Thyroid gland (tissue), 4 donors: Measurements from ENCODE around the gene SPOCK2. TPM values are rescaled to one million over a fixed set of nuclear protein-coding genes. Genes with fewer than 3 reads are reported as not detected.
"Not testable (repeated sequence)": the region's sequence is repeated elsewhere in the genome, so short reads cannot be mapped to it uniquely, and the experiment has no call there.

Experiments
- DNase-seq, 2 donors: peaks; one replicate each; pipeline ENCODE4 v3.0.0-alpha.2; 2019
- H3K27ac ChIP-seq, 3 donors: fragments of 200-600 bp; sonication (generic); 1 replicate in 2 of 3; 2 replicates in 1 of 3; pipeline ENCODE4 v1.5.1; 2016 to 2019; ENCODE audit warnings: mild to moderate bottlenecking in 1 of 3, moderate library complexity in 1 of 3
- H3K27me3 ChIP-seq: fragments of 200-600 bp; sonication (generic); one replicate; pipeline ENCODE4 v1.5.1; 2019
- H3K36me3 ChIP-seq, 2 donors: fragments of 200-600 bp; sonication (generic); one replicate each; pipeline ENCODE4 v1.5.1; 2016 to 2019
- H3K4me1 ChIP-seq, 2 donors: fragments of 200-600 bp; sonication (generic); one replicate each; pipeline ENCODE4 v1.5.1; 2017 to 2019
- H3K4me3 ChIP-seq, 3 donors: fragments of 200-600 bp; sonication (generic); replicated peaks in 1 of 3; 1 replicate in 2 of 3; 2 replicates in 1 of 3; pipeline ENCODE4 v1.5.1; 2016; ENCODE audit warnings: mild to moderate bottlenecking in 1 of 3
- H3K9me3 ChIP-seq: fragments of 200-600 bp; sonication (generic); one replicate; pipeline ENCODE4 v1.5.1; 2017
- CTCF ChIP-seq, 6 experiments: fragments of 200-600 bp in 3 of 6; fragments of 450-650 bp in 3 of 6; sonication (generic) in 3 of 6; IDR thresholded peaks; one replicate each; pipeline ENCODE4 v1.5.1; 2016 to 2019; ENCODE audit warnings: antibody characterized with exemption in 6 of 6, mild to moderate bottlenecking in 2 of 6, inconsistent platforms in 1 of 6, moderate library complexity in 1 of 6
- POLR2A ChIP-seq, 2 donors: fragments of 450-650 bp; IDR thresholded peaks; one replicate each; pipeline ENCODE4 v1.6.1; 2017; ENCODE audit warnings: antibody characterized with exemption in 2 of 2, mild to moderate bottlenecking in 2 of 2, moderate library complexity in 1 of 2
- WGBS, 2 donors: methylation state at CpG; one replicate each; pipeline ENCODE4 v1.1.5; 2017; 5-methylcytosine and 5-hydroxymethylcytosine counted together
- intact Hi-C: fragments of 100-400 bp; cut with DNase I; formaldehyde crosslinking; loops from one replicate; pipeline ENCODE4 v1.15.1; 2023
- total RNA-seq, 4 donors: library from RNA; depleted of rRNA; stranded (reverse); fragments of >200 nt; gene quantifications; one replicate each; pipeline ENCODE4 v1.2.3, GENCODE V29; 2016

The SPOCK2 gene, protein sequence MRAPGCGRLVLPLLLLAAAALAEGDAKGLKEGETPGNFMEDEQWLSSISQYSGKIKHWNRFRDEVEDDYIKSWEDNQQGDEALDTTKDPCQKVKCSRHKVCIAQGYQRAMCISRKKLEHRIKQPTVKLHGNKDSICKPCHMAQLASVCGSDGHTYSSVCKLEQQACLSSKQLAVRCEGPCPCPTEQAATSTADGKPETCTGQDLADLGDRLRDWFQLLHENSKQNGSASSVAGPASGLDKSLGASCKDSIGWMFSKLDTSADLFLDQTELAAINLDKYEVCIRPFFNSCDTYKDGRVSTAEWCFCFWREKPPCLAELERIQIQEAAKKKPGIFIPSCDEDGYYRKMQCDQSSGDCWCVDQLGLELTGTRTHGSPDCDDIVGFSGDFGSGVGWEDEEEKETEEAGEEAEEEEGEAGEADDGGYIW
- 10 to 100 TPM in 3 of 4 donors, 1 to 10 TPM in 1; 4.3 to 17.6 (median 13.5) TPM for total RNA-seq

DNA sequence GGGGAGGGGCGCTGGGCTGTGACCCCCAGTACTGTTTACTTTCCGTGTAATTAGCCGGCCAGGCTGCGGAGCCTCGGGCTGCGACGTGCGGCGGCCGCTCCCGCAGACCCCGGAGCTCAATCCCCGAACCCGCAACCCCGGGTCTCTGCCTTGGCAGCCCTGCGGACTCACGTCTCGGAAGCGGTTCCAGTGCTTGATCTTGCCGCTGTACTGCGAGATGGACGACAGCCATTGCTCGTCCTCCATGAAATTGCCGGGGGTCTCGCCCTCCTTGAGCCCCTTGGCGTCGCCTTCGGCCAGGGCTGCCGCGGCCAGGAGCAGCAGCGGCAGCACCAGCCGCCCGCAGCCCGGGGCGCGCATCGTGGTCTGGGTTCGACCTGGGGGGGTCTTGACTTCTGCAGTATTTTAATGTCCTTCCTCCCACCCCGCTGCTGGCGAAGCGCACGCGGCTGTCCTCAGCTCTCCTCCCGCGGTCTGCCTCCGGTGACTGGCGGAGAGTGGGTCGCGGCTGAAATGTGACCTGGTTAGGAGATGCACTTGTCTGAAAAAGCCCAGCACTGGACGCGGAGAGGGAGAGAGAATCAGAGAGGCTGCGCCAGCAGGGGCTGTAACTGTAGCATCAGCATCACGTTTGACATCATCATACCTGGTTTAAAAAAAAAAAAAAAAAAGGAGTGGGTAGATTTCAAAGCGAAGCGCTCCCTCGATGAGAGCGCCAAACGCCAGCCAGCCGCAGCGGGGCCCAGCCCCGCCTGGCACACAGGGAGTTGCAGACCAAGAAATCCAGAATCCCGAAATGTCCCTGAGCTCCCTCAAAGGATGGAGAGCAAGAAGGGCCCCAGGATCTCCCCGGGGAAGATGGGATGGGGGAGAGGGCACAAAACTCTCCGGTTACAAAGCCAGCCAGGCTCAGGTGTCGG lies at the start of gene SPOCK2:
TSS of gene SPOCK2 (minus strand) at position 583 of the 920 bp plus-strand sequence. CDS start at position 360, 223 bp downstream.
- no peaks in the 10 kb centered on the region for H3K36me3 ChIP-seq
- TF ChIP-seq CTCF (IDR thresholded peaks at IDR 0.05): no peak
- no peak for TF ChIP-seq POLR2A (IDR thresholded peaks at IDR 0.05)
- intact Hi-C loops: no loop called here
- H3K4me1 ChIP-seq: peaks cover 12 to 18% of the 10 kb centered on the region in 2 donors
- H3K27me3 ChIP-seq: peaks cover 22% of the 10 kb centered on the region
- peak; percentile 20 to 24 for DNase-seq
- peak within 1 kb of the TSS in 2 of 3 donors; percentile 1 to 50 for H3K27ac ChIP-seq
- peak within 1 kb of the TSS in 1 of 3 donors; percentile 19 for H3K4me3 ChIP-seq
- no peaks in the 10 kb centered on the region for H3K9me3 ChIP-seq
- WGBS, 2 donors: 5 to 14% methylated on average over 28 to 29 of the region's 65 CpGs

DNA sequence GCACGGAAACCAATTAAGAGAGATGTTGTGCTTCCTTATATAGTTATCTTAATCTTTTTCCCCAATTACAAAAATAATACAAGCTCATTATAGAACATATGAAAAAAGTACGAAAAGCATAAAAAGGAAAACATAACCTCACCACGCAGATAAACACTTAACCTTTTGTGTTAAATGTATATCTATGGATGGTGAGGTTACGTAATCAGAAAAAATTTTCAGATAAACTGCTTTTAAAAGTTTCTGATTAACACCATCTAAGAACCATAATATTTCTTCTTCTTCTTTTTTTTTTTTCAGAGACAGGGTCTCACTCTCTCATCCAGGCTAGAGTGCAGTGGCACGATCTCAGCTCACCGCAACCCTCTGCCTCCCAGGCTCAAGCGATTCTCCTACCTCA lies 49.2 kb upstream of the SPOCK2 start:
- intact Hi-C loops: no loop called here
- no peak for DNase-seq
- H3K27ac ChIP-seq: no peak overlapping the region
- 97 to 98% methylated on average over 7 of the region's 7 CpGs for WGBS, 2 donors
- H3K36me3 ChIP-seq: no peaks in the 10 kb centered on the region
- TF ChIP-seq POLR2A (IDR thresholded peaks at IDR 0.05): no peak
- TF ChIP-seq CTCF (IDR thresholded peaks at IDR 0.05): no peak
- no peaks in the 10 kb centered on the region for H3K9me3 ChIP-seq
- no peak overlapping the region for H3K4me3 ChIP-seq
- no peaks in the 10 kb centered on the region for H3K4me1 ChIP-seq
- H3K27me3 ChIP-seq: no peaks in the 10 kb centered on the region

- H3K36me3 ChIP-seq, H3K27me3 ChIP-seq, DNase-seq, H3K4me1 ChIP-seq, H3K27ac ChIP-seq, H3K4me3 ChIP-seq, H3K9me3 ChIP-seq, intact Hi-C loops: not testable (repeated sequence)
- 97 to 98% methylated on average over 10 of the region's 10 CpGs for WGBS, 2 donors
Measured at GRCh38 chr10:72136225-72136624, 47.9 kb upstream of the SPOCK2 start.

DNA sequence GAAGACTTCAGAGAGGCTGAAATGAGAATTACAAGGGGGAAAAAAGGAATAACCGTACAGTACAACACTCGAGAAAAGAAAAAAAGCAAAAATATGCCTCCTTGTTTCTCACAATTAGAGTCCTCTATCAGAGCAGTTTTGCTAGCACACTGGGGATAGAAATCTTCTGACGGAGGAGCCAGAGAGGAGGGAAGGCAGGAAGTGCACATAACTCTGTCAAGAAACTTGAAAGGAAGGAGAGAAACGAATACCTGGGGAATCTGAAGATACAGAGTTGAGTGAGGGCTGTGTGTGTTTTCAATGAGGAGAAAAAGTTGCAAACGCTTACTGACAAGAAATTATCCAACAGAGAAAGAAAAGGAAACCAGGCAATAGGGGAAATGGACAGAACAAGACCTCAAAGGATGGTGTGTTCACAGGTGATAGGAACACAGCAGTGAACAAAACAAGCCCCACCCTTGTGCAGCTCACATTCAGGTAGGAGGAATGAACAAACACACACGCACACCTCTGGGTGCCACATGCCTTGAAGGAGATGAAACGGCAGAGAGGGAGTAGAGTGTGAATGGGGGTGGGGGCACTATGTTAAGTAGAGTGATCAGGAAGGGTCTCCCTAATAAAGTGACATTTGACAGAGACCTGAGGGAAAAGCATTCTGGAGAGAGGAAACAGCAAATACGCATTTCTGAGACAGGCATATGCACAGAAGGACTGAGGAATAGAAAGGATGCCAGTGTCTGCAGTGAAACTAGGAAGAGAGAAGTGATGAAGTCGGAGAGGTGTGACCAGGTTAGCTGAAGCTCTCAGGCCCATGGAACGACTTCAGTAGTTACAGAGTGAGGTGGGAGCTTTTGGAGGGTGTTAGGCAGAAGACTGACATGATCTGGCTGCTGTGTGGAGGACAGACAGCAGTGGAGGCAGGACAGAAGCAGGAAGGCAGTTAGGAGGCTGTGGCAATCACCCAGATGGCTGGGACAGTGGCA lies 46.7 kb upstream of the SPOCK2 start:
- Histone ChIP-seq H3K27me3 (no peaks in the 10 kb centered on the region), H3K27ac (no peak overlapping the region), H3K4me1 (no peaks in the 10 kb centered on the region), H3K4me3 (no peak overlapping the region), H3K36me3 (no peaks in the 10 kb centered on the region), H3K9me3 (no peaks in the 10 kb centered on the region)
- intact Hi-C loops: no loop called here
- TF ChIP-seq POLR2A (IDR thresholded peaks at IDR 0.05) (no peak), CTCF (IDR thresholded peaks at IDR 0.05) (no peak)
- no peak for DNase-seq
- 83 to 88% methylated on average over 10 of the region's 10 CpGs for WGBS, 2 donors

- DNase-seq: no peak
- intact Hi-C loops: no loop called here
- Histone ChIP-seq H3K36me3 (no peaks in the 10 kb centered on the region), H3K27me3 (no peaks in the 10 kb centered on the region), H3K4me3 (no peak overlapping the region), H3K9me3 (no peaks in the 10 kb centered on the region), H3K4me1 (no peaks in the 10 kb centered on the region), H3K27ac (no peak overlapping the region)
- no peak for TF ChIP-seq CTCF (IDR thresholded peaks at IDR 0.05)
- TF ChIP-seq POLR2A (IDR thresholded peaks at IDR 0.05): no peak
Measured at GRCh38 chr10:72133517-72133916, 45.2 kb upstream of the SPOCK2 start.
